KG1 (cell line): ENCODE measurements around the gene SPOCK1.
"Not testable (repeated sequence)": the region's sequence is repeated elsewhere in the genome, so short reads cannot be mapped to it uniquely, and the experiment has no call there.

Source experiments
- DNase-seq: peaks from one replicate; lab custom pipeline; 2025; lab: John Stamatoyannopoulos, UW

Gene SPOCK1

DNA sequence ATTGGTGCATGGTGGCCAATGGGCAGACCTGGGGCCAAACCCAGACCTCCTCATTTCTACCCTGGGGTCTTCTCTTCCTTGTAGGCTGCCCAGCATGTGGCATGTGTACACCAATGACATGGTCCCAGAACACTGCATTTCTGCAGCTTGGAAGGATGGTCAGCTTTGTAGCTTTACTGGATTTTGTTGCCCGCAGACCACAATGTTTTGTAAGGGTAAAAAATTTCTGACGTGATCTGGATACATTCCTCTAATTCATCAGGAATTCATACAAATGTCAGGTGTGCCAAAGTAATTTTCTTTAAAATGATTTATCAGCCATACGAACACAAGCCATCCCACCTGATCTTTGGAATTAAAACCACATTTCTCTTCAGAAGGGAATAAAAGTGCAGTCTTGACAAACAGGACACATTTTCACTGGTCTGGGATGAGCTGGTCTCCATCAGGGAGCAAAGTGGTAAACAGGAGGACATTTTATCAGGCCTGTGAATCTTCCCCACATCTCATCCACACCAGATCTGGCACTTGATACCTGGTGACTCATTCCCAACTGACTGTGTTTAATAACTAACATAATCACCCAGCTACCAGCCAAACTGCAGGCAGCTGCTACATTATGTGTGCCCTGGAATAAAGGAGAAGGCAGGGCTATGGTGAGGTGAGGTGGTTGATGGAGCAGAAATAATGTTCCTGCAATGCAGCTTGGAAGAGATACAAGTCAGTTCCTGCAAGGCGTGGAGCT lies 103.9 kb downstream of the SPOCK1 start:
- DNase-seq, result no peak

DNA sequence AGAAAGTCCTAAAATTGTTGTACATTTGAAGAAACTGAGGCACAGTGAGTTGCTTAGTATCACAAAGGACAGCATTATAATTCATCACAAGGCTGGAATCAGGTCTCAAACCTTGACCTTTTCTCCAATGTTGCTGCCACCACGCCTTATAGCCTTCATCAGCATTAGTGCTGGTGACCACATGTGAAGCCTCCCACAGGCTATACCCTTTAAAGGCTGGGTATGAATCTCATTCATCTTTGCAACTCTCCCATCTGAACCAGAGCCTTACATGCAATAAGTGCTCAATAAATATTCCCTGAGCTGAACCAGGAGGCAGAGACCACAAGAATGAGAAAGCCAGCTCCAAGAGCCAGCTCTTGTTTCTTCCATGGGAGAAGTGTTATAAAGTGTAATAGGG lies 104.7 kb downstream of the SPOCK1 start:
- DNase-seq, result no peak

DNA sequence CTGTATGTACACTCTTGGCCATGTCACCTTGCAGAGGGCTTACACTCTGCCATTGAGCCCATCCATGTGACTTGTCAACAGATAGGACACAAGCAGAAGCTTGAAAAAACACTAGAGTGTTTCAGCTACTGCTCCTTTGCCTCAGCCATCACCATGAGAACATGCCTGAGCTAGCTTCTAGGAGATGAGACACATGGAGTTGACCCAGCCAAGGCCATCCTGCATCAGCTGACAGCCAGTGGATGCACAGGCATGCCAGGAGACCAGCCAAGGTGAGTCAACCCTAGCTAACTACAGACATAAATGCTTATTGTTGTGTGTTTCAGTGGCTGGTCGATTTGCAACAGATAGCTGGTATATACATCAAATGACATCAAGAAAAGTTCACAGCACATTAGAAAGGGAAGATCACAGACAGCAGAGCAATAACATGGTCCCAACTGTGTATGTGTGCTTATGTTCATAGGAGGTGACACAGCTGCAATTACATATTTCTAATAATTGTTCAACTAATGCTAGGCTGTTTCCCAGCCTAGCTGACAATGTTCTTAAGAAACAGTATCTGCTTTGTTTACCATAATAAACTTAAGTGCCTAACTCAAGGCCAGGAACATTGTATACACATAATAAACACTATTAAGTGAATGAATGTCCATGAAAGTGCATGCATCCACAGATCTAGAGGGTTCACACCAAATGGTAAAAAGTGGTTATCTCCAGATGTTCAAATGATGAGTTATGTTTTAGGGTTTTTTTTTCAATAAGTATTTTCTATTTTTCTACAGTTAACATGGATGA lies 105.7 kb downstream of the SPOCK1 start:
- no peak for DNase-seq

DNA sequence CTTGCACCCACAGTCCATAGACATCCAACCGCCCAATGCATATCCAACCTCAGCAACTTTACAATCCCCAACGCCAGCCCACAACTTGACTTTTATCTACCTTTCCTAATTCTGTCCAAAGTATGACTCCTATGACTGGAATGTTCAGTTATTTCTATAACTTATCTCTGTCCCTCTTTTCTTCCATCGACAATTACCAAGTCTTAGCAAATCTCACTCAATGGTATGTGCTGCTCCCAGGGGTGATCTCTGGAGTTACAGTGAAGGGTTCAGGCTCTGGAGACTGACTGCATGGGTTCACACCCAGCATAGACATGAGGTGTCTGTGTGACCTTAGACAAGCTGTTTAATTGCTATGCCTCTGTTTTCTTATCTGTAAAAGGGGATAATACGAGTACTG lies 106.9 kb downstream of the SPOCK1 start:
- DNase-seq, result no peak

DNA sequence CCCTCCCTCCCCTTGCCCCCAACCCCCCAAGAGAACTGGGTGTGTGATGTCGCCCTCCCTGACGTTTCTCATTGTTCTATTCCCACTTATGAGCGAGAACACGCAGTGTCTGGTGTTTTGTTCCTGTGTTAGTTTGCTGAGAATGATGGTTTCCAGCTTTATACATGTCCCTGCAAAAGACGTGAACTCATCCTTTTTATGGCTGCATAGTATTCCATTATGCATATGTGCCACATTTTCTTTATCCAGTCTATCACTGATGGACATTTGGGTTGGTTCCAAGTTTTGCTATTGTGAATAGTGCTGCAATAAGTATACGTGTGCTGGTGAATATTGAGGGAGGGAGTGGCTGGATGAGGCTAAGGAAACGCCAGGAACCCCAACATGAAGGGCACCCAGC lies 108.1 kb downstream of the SPOCK1 start:
- not testable (repeated sequence) for DNase-seq

DNA sequence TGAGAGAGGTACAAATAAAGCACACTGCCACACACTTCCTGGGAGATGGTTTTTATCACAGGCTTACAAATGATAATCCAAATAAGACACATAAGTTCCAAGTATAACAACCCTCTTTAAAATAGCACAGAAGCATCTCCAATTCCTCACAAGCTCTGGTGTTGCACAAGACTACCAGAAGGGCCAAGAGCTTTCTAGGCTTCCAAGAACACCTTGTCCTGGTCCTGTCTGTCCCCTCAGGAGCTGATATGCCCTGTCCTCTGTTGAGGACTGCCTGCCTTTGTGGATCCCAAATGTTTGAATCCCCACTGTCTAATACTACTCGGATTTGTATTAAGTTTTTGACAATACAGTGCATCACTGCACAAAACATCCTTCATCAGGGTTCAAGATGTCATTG lies 110.1 kb downstream of the SPOCK1 start:
- DNase-seq, result no peak

DNA sequence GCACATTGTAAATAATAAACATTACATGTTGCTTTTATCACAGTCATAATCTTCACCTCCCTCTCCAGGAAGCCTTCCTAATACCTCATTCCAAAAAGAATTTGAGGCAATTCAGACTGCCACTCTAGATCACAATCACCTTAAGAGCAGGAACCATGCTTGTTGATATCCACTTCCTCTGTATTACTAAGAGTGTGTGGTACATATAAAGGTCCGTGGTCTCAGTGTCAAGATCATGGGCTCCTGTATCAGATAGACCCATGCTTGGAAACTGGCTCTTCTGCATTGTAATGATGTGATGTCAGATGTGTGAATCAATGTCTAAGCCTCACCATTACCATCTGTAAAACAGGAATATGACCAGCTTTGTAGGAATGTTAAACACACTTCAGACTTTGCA lies 114.1 kb downstream of the SPOCK1 start:
- DNase-seq, result no peak

DNA sequence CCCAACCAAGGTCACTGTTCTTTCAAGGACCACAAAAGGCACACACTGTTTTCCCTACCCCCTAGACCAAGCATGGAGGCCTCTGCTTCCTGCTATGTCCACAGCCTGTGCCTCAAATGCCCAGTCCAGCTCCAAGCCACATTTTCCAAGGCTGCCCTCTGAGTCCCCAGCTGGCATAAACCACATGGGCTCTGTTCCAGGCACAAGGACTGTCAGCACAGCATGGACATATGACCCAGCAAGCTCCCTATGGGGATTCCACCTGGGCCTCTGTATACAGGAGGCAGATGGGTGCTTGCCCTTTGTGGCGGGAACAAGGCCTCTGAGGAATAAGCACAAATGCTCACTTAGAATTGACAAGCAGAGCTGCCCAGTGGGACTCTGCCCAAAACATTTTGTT lies 115.2 kb downstream of the SPOCK1 start:
- no peak for DNase-seq

DNA sequence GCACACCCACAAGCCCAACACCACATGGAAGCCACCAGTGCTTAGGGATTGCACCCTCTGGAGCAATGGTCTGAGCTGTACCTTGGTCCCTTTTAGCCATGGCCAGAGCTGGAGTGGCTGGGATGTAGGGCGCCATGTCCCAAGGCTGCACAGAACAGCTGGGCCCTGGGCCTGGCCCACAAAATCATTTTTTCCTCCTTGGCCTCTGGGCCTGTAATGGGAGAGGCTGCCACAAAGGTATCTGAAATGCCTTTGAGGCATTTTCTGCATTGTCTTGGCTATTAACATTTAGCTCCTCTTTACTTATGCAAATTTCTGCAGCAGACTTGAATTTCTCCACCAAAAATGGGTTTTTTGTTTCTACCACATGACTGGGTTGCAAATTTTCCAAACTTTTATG lies 117.6 kb downstream of the SPOCK1 start:
- DNase-seq, result no peak

DNA sequence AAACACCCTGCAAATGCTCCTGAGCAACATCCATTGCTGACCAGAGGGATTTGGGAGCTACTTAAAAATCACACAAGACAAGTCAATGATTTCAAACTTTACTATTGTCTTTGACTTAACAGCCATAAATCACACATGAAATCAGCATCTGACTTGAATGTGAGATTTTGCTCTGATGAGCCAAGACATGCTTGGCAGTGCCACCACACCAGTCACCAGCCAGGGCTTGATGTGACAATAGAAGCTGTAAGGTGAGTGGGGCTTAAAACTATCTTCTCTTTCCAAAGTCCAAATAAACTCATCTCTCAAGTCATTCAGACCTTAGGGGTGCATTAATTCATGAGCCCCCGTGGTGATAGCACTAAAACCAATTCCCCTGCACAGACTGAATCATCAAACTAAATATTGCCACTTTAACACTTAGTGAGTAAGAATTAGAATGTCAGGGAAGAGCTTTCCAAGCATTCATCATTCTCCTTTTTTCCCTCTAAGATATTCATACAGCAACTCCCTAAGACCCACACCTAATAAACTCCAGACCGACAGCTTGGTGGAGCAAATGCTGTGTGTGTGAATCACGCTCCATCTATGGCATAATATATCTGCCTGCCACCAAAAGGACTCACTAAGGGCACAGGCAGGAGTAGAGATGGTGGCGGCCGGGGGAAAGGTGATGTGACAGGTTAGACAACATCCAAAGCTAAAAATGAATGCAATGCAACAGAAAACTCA lies 119.4 kb downstream of the SPOCK1 start:
- DNase-seq, result no peak

DNA sequence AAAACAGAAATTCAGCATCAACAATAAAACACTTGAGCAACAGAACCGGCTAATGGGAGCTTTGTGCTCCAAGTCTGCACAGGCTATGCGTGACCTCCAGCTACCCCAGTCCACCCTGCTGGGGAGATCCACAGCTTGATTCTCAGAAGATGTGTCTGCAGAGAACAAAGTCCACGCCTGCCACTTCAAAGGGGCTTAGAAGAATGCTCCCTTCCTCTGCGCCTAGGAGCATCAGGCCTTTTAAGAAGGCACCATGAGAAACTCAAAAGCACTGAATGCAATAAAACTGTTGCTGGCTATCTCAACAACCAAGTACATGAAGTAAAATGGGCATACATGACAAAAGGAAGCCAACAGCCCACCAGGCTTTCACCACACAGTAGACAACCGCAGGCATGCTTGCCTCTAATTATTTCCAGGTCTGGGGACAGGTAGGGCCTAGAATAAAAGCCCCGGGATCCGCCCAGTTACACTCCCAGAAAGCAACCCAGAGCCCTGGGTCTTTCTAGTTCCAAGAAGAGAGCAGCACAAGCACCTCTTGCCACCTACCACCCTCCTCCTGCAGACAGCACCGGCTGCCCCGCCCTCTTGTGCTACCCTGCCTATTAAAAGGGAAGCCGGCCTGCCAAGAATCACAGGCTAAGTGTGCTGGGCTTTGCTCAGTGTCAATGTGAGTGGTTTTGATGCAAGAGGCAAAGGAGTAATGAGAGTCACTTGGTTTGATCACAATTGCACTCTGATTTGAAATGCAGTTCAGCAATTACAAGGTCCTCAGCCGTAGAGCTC lies 123.2 kb downstream of the SPOCK1 start:
- DNase-seq, result no peak

DNA sequence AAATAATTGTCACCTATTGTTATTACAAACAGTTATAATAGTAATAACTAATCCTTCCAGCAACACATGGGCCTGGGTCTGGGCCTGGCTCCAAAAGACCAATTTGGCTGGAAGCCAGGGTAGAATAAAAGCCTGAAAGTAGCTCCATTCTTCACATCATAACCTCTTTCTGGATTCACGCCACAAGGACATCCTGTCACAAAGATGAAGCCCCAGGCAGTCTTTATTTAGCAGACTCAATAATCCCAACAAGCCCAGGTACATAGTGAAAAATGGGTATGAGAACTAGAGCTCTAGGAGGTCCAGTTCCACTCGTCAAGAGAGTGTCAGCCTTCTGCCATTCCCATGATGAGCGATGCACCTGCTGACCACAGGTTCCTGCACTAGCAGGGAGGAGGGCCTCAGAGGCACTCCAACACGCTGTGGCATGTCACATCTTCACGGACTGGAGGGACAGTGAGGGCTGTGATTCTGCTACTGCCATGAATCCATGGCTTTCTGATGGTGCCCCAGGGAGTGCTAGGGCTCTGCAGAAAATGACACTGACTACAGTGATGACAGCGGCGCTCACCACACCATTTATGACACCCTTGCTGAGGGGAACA lies 124.9 kb downstream of the SPOCK1 start:
- no peak for DNase-seq

DNA sequence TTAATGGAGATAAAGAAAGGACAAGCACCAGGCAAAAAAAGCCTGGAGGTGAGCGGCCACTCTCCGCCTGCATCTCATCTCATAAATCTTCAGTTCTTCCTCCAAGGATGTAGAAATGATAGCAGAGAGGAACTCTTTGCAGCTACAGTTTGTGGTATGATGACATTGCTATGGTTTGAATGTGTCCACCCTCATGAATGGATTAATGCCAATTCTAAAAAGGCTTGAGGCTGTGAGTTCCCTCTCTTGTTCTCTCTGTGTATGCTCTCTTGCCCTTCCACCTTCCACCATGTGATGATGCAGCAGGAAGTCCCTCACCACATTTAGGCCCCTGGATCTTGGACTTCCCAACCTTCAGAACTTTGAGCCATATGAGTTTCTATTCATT lies 126.4 kb downstream of the SPOCK1 start:
- no peak for DNase-seq

DNA sequence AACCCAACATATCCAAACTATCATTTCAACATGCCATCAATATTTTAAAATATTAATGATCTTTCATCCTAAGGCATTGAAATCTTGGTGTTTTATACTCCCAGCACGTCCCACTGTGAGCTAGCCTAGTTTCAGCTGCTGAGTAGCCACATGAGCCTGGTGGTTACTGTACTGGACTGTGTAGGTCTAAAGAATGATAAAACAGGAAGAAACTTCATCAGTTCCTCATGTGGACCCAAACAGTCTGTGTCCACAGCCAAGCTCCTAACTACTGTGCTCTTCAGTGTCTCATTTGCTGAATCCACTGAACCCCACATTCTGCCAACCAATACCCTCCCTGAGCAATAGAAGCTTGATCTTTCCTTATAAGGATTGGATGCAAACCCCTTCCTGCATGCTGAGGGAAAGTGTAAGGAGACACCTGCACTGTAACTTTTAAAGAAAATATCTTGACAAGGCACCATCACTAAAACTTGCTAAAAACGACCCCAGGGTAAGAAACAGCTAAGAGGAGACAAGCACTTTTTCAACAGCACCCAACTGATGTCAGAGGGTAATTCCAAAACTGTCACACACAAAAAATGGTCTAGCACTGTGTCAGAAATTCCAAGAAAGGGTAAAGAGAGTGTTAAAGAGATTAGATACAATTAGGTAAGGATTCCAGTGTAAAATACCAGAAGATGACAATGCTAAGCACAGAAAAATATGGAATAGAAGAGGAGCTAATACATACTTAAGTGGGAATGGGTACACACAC lies 126.9 kb downstream of the SPOCK1 start:
- DNase-seq, result no peak

DNA sequence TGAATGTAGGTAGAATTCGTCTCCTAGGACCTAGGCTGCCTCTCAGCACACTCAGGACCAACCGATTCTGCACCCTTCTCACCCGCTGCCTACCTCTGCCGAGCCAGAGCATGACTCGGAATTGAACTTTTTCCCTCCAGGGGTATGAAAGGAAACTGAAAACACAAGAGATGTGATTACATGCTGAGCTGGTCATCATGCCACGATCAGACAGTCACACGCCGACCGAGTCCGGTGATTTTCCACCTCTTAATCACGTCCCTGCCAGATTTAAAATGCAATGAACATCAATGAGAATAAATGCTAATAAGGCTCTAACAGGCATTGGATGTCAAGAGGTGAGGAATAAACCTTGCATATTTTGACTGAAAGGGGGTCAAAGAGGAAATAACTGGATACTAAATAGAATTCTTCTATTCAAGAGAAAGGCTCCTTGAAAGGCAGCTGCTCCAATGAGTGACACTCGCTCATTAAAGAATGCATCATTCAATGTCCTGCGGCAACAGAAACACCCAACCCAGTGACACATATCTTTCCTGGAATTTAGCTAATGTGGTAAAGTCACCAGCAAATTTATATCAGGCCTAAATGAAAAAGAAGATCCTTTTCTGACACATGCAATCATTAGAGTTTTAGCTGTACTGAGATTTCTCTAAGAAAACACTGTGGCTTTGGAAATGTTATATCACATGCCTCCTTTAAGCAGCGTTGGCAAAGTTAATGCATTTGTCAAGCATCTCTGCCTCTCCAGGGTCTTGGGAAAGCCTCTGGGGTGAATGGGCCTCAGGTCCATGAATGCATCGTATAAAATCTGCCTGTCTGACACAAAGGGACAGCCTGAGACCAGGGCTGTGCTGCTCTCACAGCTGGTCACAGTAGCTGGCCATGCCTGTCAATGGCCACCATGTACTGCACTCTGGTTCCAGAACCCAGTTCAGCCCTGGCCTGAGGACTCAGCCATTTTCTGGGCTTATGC lies 128.7 kb downstream of the SPOCK1 start:
- DNase-seq, result no peak

DNA sequence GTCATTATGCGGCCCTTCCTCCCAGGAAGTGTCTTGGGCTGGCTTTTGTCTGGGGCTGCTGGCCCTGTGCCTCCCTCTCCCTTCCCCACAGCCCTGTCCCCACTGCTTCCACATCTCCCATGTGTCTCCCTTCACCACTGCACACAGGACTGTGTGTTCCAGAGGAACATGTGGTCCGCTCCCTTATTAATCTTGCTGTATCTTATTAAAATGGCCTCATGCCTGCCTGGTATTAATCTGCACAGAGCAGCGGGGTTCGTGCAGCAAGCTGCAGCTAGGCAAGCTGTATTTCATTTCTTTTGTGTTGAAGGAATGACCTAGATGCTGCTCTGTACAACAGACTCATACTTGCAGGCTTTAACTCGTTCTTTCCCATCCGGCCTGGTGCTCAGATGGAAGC lies 130.5 kb downstream of the SPOCK1 start:
- DNase-seq, result no peak

DNA sequence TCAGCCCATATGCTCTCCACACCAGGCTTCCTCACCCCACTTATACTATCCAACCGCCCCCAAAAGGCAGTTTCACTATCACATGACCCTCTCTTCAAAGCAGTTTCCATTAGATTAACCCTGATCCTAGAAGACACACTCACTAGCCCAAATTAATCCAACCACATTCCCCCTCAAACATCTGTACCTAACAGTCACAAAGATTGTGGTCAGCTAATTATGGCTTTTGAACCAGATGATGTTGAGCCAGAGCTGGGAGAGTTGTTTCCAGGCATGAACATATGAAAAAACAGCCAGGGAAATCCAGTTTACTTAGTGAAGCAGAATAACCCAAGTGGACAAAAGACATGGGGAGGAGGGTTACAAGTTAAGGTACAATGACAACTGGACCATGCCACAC lies 131.2 kb downstream of the SPOCK1 start:
- DNase-seq, result no peak

DNA sequence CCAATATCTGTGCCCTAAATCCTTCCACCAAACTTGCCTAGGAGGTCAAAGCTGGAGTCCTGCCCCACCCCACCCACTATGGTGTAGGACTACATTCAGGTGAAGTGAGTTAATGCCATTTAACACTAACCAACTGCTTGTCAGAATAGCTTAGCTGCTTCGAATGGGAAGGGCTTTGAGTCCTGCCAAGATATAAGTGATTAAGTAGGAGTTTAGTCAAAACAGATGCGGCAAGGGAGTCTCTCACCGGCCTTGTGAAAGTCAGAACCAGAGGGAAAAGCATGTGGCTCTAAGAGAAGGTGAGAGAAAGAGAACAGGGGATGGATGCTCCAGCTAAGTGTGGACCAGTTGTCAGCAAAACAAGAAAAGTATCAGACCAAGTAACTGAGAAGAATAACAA lies 132.6 kb downstream of the SPOCK1 start:
- DNase-seq, result no peak

DNA sequence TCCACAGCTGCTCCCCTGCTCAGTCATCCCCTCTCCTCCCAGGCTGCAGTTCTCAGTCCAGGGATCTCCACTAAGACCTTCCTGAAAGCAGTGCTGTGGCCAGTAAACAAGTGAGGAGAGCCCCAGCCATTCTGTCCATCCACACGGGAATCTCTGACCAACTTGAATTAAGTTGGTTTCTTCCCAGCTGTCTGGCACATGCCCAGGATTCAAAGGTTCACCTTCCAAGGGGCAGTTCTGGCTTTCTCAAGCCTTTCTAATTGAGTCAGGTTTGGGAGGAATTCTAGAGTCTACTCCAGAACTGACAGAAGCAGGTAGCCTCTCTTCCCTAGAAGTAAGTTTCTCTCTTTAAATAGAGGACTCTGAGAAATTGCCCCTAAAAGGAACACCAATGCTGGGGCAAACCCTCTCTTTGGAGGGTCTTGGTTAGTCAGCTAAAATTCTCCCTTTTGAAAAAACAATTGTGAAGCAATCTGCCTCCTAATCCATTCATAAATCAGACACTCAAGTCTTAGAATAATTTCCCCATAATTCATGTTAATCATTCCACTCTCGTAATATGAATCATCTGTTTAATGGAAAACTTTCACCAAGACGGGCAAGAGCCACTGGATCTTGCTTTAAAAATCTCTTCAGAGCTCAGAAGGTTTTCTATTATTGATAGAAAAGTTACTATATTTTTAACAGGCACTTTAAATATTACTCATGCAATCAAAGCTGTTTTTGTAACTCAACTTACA lies 133.8 kb downstream of the SPOCK1 start:
- DNase-seq, result no peak
